Muscle of arm (tissue), 12 donors: ENCODE results near the gene PLXDC2. TPM values are rescaled to one million over a fixed set of nuclear protein-coding genes. Genes with fewer than 3 reads are reported as not detected.

ENCODE experiments used
- DNase-seq: peaks from one replicate; pipeline ENCODE4 v3.0.0-alpha.2; 2013
- polyA plus RNA-seq, 12 donors: library from polyadenylated mRNA; unstranded; fragments of 120-200 nt; gene quantifications; one replicate each; pipeline ENCODE4 v1.2.1, GENCODE V29; 2013; ENCODE audit not compliant: insufficient read length in 12 of 12

The PLXDC2 gene
- polyA plus RNA-seq, 12 donors = 25.6 to 76.8 (median 42.6) TPM

DNA sequence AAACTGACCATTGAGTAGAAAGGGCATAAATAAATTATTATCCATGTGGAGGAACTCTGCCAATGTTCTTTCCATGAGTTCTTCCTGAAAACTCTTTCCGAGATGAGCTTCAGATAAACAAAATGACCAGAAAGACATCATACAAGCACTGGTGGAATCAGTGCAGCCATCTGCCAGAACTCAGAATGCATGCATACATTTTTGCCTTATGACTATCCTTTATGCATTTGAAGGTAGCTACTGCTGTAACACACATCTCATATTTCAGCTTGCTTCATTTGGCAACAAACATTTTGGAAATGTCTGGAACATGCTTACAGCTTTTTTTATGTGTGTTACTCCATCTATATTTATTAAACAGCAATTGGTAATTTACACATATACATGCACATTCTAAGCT lies 448.9 kb downstream of the PLXDC2 start:
- no peak for DNase-seq

DNA sequence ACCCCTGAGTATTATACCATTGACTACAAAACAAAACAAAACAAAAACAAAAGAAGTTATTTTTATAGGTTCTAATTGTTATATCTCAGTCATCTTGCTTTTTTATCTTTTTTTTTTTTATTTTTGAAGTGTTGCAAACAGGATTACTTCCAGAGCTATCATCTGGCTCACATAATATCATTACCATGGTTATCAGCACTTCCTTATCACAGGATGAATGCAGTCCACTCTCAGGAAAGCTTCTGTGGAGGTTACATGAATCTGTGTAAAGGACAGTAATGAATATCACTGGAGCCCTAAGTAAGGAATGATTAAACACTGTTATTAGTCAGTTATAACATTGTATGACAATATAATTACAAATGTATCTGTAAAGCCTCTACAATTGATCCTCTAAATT lies 451.5 kb downstream of the PLXDC2 start:
- DNase-seq = no peak

DNA sequence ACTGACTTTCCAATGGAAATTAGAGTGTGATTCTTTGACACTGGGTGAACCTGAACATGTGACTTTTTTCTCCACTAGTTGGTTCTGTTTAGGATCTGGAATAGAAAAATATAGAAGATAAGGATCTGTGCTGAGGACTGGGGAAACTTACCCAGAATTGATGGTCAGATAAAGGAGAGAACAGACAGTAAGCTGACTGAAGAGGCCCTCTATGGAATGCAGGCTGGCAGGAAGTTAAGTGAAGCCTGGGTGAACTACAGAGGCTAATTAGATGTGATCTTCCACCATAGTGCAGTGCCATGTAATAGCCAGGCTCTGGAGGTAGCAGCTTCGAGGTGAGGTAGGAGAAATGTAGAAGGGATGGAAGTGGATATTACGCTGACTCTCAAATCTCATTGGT lies 455.3 kb downstream of the PLXDC2 start:
- DNase-seq = no peak

DNA sequence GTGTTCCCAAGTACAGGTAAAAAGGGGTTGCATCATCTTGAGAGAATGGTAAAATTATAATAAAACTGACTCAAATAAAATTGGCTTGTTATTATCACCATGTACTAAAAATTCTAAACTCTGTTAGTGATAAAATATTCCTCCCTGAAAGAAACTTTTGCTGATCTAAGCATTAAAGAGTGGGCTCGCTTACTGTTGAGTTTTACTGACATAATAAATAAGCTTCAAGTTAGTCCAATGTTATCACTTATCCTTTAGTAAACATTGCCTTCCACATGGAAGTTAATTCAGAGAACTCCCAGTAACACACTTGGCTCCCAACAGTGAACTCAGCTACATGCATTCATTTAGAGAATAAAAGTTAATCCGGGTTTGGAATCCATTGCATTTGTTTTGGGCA lies 456.4 kb downstream of the PLXDC2 start:
- no peak for DNase-seq

DNA sequence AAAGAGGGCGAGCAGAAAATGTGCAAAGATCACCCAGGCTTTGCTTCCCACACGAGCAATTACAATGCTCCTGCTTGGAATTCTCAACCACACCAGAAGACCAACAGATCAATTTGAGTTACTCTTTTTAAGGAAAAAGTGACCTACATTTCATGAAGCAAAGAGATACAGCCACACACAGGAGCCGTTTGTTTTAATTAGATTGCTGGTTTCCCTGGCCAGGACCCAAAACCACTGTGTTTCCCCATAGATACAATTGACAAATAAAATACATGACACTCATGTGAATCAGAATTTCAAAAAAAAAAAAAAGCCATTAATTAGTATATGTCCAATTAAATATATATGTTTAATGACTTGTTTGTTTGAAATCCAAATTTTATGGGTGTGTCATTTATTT lies 458.3 kb downstream of the PLXDC2 start:
- DNase-seq = no peak

DNA sequence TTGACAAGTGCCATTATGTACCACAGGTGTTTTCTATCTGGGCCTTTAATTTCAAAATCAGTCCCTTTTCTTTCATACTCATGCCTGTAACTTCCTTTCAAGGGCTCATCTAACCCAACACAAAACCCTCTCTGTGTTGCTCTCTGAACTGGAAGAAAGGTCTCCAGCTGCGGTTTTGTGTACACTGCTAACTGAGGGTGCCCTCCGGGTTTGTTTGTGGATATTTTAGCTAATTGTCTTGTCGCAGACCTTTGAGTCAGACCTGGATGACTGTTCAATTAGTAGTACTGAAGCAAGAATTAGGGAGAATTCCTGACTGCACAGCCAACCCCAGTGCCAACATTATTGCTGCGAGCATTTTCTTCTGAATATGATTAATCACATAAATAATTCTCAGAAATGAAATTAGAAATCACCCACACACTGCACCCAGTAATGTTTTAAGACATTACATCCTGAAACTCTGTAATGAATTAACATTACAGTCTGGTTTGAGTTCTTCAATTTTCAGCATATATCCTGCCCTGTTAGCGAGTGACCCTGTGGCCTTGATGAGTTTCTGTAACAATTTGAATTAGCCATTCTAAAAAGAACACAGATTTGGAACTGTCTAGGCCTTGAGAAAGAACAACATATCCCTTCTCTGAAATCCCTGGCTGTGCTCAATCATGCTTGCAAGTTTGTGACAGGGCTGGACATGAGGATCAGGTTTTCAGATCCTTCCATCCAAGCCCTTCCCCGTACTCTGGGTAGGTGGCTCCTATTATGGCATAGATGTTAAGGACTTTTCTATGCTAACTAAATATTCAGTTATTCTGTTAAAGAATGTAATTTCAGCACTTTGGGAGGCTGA lies 460.1 kb downstream of the PLXDC2 start:
- no peak for DNase-seq

DNA sequence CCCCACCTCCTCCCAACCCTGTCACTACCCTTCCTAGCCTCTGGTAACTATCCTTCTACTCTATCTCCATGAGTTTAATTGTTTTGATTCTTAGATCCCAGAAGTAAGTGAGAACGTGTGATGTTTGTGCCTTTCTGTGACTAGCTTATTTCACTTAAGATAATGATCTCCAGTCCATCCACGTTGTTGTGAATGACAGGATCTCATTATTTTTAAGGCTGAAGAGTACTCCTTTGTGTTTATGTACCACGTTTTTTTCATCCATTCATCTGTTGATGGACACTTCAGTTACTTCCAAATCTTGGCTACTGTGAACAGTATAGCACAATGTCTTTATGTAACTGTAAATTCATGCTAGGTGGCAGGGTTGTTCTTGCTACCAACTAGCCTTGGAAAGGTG lies 461.6 kb downstream of the PLXDC2 start:
- no peak for DNase-seq

DNA sequence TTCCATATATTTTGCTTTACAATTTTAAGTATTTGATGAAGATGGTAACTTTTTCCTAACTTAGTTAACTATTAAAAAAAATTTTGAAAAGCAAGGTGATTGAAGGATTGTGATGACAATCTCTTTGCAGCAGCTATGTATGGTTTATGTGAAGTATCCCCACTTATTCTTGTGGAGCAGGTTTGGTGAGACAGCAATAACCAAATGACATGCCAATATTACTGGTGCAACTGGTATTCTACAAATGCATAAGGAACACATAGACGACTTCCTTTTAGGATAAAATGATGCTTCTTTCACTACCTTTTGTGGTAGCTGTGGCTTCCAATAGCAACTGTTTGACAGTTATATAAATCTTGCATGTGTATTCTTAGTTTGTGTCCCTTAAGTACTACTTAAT lies 465.3 kb downstream of the PLXDC2 start:
- no peak for DNase-seq

DNA sequence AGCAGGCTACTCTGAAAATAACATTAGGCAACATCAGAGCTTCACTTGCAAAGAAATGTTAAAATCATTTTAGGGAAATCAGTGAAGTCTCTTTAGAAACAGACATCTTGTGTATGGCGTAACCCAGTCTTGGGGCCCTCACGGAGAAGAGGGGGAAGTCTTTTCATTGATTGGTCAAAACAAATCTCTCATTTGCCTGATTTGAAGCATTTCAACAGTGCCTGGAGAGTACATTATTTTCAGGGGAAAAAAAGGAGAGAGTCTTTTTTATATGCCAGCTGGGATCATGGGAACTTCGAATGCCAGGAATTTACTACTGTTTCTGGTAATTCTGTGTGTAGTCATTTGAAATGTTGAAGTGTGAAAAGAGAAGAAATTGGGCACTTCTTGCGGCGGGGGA lies 471.4 kb downstream of the PLXDC2 start:
- DNase-seq = no peak

DNA sequence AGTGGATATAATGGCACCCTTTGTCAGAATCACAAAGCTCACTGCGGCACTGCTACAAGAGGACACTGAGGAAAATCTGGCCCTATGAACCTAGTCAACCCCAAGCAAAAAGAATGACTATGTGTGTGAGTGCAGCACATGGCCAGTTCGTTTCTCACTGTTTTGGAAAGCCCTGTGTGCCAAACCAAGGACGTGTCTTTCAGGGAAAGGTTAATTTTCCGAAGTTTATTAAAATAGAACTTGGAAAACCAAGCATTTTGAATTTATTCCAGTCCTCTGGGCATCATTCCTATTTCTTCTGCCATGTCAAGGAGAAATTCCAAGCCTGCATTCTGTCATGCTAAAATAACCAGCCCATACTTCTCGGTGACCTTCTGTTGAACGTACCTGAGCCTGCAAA lies 471.8 kb downstream of the PLXDC2 start:
- DNase-seq = peak; percentile 55

DNA sequence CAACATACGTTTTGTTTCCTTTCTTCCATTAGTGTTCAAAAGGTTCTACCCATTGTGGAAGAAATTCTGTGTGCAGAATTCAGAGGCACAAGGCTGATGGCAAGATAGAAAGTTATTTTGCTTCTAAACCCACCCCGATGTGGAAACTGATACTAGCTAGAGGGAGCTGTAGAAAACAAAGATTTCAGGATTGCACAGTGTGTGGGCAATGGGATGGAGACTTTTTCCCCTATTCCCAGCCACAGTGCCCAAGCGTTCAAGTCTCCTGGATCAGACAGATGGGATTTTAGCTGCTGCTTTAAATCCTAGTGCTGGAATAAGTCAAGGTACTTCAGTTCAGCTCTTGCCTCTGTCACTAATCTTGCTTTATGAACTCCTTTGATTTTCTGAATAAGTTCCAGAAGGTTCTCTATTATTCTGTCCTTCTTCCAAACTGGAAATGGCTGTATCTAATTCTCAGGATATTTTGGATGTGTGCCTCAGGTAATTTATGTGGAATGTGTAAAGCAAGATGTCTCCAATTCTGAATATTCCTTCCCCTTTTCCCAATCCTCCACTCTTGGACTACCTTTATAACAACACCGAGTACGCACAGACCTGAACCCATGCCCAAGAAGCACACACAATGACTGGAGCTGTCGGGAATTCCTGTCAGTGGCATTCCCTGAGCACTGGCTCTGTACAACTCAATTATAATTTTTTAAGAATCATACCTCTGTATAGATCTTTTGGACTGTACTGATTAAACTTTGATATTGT lies 473.0 kb downstream of the PLXDC2 start:
- peak; percentile 49 for DNase-seq

DNA sequence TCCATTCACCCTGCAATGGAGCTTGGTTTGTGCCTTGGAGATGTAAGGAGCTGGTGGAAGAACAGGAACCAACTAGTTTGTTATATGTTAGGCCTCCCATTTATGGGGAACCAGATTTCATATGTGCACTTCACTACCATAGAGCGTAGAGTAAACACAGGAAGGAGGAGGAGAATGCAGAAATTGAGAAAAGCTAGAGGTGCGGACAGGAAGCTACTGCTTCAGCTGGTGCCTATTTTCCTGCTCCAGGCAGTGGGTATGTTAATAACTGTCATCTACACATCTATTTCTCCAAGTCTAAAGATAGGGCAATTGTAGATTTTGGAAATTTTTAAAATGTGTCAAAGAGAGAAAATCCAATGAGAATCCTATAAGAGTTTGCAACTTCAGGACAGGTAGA lies 482.2 kb downstream of the PLXDC2 start:
- DNase-seq = no peak

DNA sequence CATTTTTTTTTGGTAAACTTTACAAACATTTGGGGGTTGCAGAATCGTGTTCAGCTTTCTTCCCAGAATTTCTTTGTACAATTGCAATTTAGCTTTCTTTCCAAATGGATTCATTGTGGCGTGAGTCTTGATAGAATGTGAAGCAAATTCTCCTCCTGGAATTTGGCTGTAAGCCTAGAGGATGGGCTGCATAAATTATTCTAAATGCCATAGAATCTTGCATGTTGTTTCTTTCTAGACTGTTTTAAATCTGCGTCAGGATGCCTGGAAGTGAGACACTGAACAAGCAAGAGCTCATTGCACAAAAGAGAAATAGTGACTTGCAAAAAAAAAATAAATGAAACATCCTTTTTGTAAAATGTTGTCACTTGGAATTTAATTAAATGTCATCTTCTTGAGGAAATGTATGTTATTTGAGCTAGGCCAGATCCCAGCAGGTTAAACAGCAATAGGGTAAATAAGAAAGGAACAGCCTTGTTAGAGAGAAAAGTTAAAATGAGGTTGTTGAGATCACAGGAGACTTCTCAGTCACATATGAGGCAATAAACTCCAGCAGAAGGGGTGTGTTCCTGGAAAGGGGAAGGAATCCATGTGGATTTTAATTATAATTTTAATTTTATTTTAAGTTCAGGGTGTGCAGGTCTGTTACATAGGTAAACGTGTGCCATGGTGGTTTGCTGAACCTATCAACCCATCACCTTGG lies 483.0 kb downstream of the PLXDC2 start:
- DNase-seq = peak; percentile 45

DNA sequence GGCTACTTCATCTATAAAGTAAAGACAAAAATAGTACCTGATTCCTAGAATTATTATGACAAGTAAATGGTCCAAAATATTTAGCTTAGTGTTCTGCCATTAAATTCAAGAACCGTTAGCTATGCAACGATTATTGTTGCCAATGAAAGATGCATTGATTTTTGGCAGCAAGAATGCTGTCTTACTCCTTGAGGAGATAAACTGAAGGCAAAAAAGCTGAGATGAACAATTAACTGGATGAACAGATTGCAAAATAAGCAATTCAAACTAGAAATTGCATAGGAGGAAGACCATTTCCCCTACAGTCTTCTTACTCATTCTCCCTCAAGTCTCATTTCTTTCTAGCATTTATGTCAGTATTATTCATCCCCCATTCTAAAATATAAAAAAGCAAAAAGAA lies 484.5 kb downstream of the PLXDC2 start:
- peak; percentile 42 for DNase-seq

DNA sequence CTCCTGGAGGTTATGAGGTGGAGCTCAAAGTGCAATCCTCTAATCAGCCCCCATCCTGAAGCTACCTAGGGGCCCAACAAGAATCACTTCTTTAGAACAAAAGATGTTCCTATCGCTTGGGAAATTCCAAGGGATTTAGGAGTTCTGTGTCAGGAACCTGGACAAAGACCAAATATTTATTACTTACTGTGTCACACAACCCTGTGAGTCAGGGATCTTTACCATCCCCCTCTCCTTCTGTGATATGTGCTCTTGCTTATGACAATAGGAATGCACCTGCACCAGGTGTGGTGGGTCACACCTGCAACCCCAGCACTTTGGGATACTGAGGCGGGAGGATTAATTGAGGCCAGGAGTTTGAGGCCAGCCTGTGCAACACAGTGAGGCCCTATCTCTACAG lies 485.8 kb downstream of the PLXDC2 start:
- no peak for DNase-seq

DNA sequence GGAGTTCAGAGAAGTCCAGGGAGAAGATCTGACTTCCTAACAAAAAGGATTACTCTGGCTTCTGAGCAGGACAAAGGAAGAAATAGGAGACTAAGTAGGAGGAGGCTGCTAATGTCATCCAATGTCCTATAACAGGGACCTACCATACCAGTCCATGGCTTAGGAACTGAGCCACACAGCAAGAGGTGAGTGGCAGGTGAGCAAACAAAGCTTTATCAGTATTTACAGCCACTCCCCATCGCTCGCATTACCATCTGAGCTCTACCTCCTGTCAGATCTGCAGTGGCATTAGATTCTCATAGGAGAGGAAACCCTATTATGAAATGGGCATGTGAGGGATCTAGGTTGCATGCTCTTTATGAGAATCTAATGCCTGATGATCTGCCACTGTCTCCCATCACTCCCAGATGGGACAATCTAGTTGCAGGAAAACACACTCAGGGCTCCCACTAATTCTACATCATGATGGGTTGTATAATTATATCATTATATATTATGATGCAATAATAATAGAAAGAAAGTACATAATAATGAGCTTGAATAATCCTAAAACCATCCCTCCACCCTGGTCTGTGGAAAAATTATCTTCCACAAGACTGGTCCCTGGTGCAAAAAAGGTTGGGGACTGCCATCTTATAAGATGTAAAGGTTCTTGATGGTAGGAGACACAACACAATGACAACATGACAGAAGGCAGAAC lies 487.4 kb downstream of the PLXDC2 start:
- DNase-seq = no peak

DNA sequence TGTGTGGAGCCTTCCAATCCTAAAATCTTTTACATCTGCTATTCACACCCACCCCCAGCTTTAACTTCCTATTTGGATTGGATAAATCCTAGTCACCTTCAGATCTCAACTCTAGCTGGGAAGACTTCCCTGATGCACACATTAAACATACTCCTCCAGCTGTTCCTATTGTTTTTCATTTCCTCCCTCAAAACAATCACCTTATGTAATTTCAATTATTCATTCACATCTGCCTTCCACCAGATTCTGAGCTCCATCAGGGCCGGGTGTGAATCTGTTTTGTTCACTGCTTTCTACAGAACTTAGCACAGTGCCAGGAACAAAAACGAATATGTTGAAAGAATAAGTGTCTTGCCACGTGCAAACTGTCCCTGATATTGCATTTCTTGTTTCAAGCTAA lies 497.4 kb downstream of the PLXDC2 start:
- peak; percentile 63 for DNase-seq

DNA sequence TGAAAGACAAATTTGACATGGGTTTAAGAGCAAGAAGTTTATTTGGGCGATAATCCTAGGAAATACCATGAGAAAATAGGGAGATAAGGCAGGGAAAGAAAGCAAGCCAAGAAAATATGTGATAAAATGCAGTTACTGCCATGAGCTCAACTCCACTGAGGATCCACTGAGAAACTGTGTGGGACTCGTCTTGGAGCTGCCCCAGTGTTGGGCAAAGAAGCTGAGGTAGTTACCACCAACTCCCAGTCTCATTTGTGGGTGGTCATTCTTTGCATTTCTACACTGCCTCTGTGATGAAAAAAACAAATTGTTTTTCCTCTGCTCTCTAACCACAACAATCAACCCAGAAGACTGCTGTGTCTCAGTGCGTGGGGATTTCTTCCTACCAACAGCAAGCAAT lies 498.2 kb downstream of the PLXDC2 start:
- no peak for DNase-seq

DNA sequence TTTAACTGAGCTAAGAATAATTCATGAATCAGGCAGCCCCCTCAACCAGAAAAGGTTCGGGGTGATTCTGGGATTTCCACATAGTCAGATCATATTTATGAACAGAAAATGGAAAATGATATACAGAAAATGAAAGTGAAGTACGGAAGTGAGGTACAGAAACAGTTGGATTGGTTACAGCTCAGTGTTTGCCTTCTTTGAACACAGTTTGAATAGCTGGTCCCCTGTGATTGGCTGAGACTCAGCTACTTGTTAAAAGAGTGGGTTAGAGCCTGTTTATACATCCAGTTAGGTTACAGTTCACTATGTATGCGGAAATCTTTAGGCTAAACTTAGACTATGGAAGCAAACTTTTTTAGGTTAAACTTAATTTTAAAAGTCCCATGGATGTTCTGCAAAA lies 511.7 kb downstream of the PLXDC2 start:
- no peak for DNase-seq

DNA sequence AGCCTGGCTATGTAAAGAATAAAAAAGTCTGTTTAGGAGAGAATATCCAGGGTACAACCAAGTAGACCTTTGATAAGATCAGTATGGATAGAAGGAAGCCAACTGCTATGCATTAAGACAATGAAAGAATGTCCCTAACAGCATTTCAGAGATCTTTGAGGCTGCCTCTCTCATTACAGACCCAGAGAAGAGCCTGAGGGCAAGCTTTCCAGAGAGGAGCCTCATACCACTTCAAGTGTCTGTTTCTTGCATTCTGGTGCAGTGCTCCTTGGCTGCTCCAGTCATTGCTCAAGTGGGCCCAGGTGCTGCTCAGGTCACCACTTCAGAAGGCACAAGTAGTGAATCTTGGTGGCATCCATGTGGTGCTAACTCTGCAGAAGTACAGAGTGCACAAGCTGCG lies 514.0 kb downstream of the PLXDC2 start:
- no peak for DNase-seq

DNA sequence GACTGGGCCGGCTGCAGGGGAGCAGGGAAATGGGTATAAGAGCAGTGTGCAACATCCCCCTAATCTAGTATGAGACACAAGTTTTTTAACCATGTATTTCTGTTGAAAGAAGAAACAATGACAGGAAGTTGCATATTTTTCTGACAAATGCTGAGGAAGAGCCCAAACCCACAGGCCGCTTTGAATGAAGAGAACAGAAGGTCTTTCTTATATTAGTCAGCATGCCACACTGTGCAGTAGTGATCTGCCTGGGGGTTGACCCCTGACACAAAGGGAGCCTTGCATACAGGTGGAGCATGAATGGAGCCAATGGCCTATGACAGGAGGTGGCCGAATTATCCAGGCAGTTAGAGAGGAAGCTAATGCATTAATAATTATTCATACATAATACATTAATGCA lies 518.3 kb downstream of the PLXDC2 start:
- DNase-seq = no peak
